Measurements from ENCODE around the gene TACR2. TPM values are rescaled to one million over a fixed set of nuclear protein-coding genes. Genes with fewer than 3 reads are reported as not detected.

The TACR2 gene
- total RNA-seq, 1 experiment from 2014 or later = 0.21 TPM

- ChIA-PET POLR2A (interaction anchor here (0.6 kb wide), 3 partner anchors 29 to 87 kb away, joined by 3 to 13 read pairs (median 9); no protein-coding TSS in a partner anchor), CTCF (interaction anchor here (0.6 kb wide), 1 partner anchor 11 kb away, joined by 8 read pairs; no protein-coding TSS in a partner anchor)
- DNase-seq (ENCODE audit: low read depth, low spot score) (no peak), ATAC-seq (no peak)
- no TSS peak for BruUV-seq (replicated peaks)
- Histone ChIP-seq H3K27ac (ENCODE audit: low read length) (peak overlapping the region; percentile 67), H3K4me3 (ENCODE audit: low read depth in 2 of 2, low read length in 2 of 2) (no peak overlapping the region), H3K4me1 (ENCODE audit: control insufficient read depth, insufficient read depth, low read length) (peaks cover 98% of the 10 kb centered on the region), H3K27me3 (ENCODE audit: control insufficient read depth, insufficient read depth, low read length) (no peaks in the 10 kb centered on the region), H3K36me3 (ENCODE audit: control insufficient read depth, insufficient read depth, low read length) (peaks cover 11% of the 10 kb centered on the region), H3K9me3 (ENCODE audit: control insufficient read depth, insufficient read depth, low read depth, low read length) (no peaks in the 10 kb centered on the region)
- in situ Hi-C loops (cut with HindIII; ENCODE audit: low pct_unique_long_range_greater_than_20kb, low sequenced_read_pairs) (no loop called here), intact Hi-C loops (cut with micrococcal nuclease; ENCODE audit: unreplicated experiment) (no loop called here)
- TF ChIP-seq TCF7L2 (IDR thresholded peaks at IDR 0.05; ENCODE audit: low read depth, low read length) = no peak
- TF ChIP-seq CTCF (IDR thresholded peaks at IDR 0.05) = no peak
- TF ChIP-seq POLR2AphosphoS5 (IDR thresholded peaks at IDR 0.05; ENCODE audit: low read depth, low read length) = no peak
- no peak for TF ChIP-seq SIN3A (IDR thresholded peaks at IDR 0.05; ENCODE audit: borderline replicate concordance, insufficient read depth, low read depth, low read length)
- no peak for TF ChIP-seq REST (IDR thresholded peaks at IDR 0.05; ENCODE audit: insufficient read depth in 1 of 2, low read depth in 2 of 2, low read length in 1 of 2)
These were observed 44.7 kb upstream of the TACR2 start for GRCh38 chr10:69461243-69462025.

GRCh38 chr10:69460576-69461242 lies 44.0 kb upstream of the TACR2 start:
- Histone ChIP-seq H3K36me3 (ENCODE audit: control insufficient read depth, insufficient read depth, low read length) (peaks cover 12% of the 10 kb centered on the region), H3K9me3 (ENCODE audit: control insufficient read depth, insufficient read depth, low read depth, low read length) (no peaks in the 10 kb centered on the region), H3K4me3 (ENCODE audit: low read depth in 2 of 2, low read length in 2 of 2) (no peak overlapping the region), H3K27me3 (ENCODE audit: control insufficient read depth, insufficient read depth, low read length) (no peaks in the 10 kb centered on the region), H3K4me1 (ENCODE audit: control insufficient read depth, insufficient read depth, low read length) (peaks cover 98% of the 10 kb centered on the region), H3K27ac (ENCODE audit: low read length) (peak overlapping the region; percentile 67)
- POLR2A ChIA-PET = no interaction called here
- no peak for ATAC-seq
- intact Hi-C loops (cut with micrococcal nuclease; ENCODE audit: unreplicated experiment) = no loop called here
- in situ Hi-C loops (cut with HindIII; ENCODE audit: low pct_unique_long_range_greater_than_20kb, low sequenced_read_pairs) = no loop called here
- CTCF ChIA-PET = no interaction called here
- no peak for DNase-seq (ENCODE audit: low read depth, low spot score)
- no peak for TF ChIP-seq CTCF (IDR thresholded peaks at IDR 0.05)
- no TSS peak for BruUV-seq (replicated peaks)

All from Panc1 (cell line).